Osteoblast (primary cell): ENCODE measurements around the gene SEZ6L2. TPM values are rescaled to one million over a fixed set of nuclear protein-coding genes. Genes with fewer than 3 reads are reported as not detected.

Source experiments
- DNase-seq: peaks from one replicate; pipeline ENCODE4 v3.0.0; 2011; ENCODE audit warnings: low spot score, mixed read lengths; ENCODE audit not compliant: insufficient read length; ENCODE audit errors: missing footprints
- H2AFZ ChIP-seq: 2 replicates; pipeline ENCODE4 v1.6.0; 2011; ENCODE audit warnings: mild to moderate bottlenecking, low read length
- H3K27ac ChIP-seq: 2 replicates; pipeline ENCODE4 v1.5.1; 2011; ENCODE audit warnings: mild to moderate bottlenecking, low read depth, low read length, moderate library complexity
- H3K27me3 ChIP-seq: 2 replicates; pipeline ENCODE4 v1.6.0; 2012; ENCODE audit warnings: mild to moderate bottlenecking, control low read depth, inconsistent platforms, low read length, moderate library complexity; ENCODE audit not compliant: insufficient read depth
- H3K36me3 ChIP-seq: 2 replicates; pipeline ENCODE4 v1.5.1; 2011; ENCODE audit warnings: mild to moderate bottlenecking, low read length, control low read depth, moderate library complexity; ENCODE audit not compliant: insufficient read depth
- H3K4me1 ChIP-seq: 2 replicates; pipeline ENCODE4 v1.5.1; 2011; ENCODE audit warnings: mild to moderate bottlenecking, low read length, control low read depth, moderate library complexity; ENCODE audit not compliant: insufficient read depth
- H3K4me2 ChIP-seq: 2 replicates; pipeline ENCODE4 v1.6.0; 2011; ENCODE audit warnings: mild to moderate bottlenecking, low read length; ENCODE audit not compliant: insufficient read depth
- H3K4me3 ChIP-seq: fragments of 200-600 bp; sonication (generic); 3 replicates; pipeline ENCODE4 v1.5.1; 2012; ENCODE audit warnings: mild to moderate bottlenecking, low read length, inconsistent platforms; ENCODE audit not compliant: insufficient read depth
- H3K79me2 ChIP-seq: 2 replicates; pipeline ENCODE4 v1.6.0; 2012; ENCODE audit warnings: mild to moderate bottlenecking, low read length, control low read depth, inconsistent platforms; ENCODE audit not compliant: insufficient read depth
- H3K9me3 ChIP-seq: 2 replicates; pipeline ENCODE4 v1.5.1; 2011; ENCODE audit warnings: low read depth, low read length, control low read depth
- H4K20me1 ChIP-seq: 2 replicates; pipeline ENCODE4 v1.6.0; 2012; ENCODE audit warnings: mild to moderate bottlenecking, low read length, control low read depth; ENCODE audit not compliant: insufficient read depth
- CTCF ChIP-seq: IDR thresholded peaks from 2 replicates; pipeline ENCODE4 v1.5.1; 2011; ENCODE audit warnings: mild to moderate bottlenecking, low read depth, low read length, moderate library complexity; ENCODE audit errors: extremely low read depth
- total RNA-seq: library from RNA; depleted of rRNA; stranded (reverse); fragments of >200 nt; gene quantifications from 2 replicates; pipeline ENCODE4 v1.2.3, GENCODE V29; 2012

The SEZ6L2 gene
- total RNA-seq, 1 donor: 2.9 TPM

- Histone ChIP-seq H3K4me3 (no peak overlapping the region), H3K4me2 (no peak overlapping the region), H3K27ac (no peak overlapping the region), H2AFZ (no peak overlapping the region), H3K9me3 (no peaks in the 10 kb centered on the region), H4K20me1 (peaks cover 13% of the 10 kb centered on the region), H3K36me3 (peaks cover 48% of the 10 kb centered on the region), H3K27me3 (no peaks in the 10 kb centered on the region), H3K4me1 (peaks cover 6% of the 10 kb centered on the region), H3K79me2 (peaks cover 54% of the 10 kb centered on the region)
- no peak for TF ChIP-seq CTCF
- no peak for DNase-seq
These were observed 21.1 kb upstream of the SEZ6L2 start for GRCh38 chr16:29920288-29921033.

DNA sequence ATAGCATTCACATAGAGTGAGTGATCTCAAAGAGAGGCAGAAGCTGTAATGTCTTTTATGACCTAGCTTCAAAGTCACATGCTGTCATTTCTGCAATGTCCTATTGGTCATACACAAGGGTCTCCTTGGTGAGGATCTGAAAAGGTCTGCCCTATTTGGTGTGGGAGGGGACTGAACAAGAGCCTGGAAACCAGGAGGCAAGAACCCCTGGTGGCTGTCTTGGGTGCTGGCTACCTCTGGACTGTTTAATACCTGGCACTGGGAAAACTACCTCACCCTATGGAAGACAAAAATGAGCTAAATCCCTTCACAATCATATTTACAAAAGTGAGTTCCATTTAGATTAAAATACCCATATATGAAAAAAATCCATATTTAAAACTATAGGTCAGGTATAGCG lies 17.6 kb upstream of the SEZ6L2 start:
- Histone ChIP-seq H3K27me3 (no peaks in the 10 kb centered on the region), H3K4me3 (no peak overlapping the region), H4K20me1 (no peaks in the 10 kb centered on the region), H3K4me1 (no peaks in the 10 kb centered on the region), H3K9me3 (no peaks in the 10 kb centered on the region), H3K79me2 (peaks cover 25% of the 10 kb centered on the region), H2AFZ (no peak overlapping the region), H3K27ac (no peak overlapping the region), H3K36me3 (peaks cover 43% of the 10 kb centered on the region), H3K4me2 (no peak overlapping the region)
- no peak for TF ChIP-seq CTCF
- DNase-seq: no peak

DNA sequence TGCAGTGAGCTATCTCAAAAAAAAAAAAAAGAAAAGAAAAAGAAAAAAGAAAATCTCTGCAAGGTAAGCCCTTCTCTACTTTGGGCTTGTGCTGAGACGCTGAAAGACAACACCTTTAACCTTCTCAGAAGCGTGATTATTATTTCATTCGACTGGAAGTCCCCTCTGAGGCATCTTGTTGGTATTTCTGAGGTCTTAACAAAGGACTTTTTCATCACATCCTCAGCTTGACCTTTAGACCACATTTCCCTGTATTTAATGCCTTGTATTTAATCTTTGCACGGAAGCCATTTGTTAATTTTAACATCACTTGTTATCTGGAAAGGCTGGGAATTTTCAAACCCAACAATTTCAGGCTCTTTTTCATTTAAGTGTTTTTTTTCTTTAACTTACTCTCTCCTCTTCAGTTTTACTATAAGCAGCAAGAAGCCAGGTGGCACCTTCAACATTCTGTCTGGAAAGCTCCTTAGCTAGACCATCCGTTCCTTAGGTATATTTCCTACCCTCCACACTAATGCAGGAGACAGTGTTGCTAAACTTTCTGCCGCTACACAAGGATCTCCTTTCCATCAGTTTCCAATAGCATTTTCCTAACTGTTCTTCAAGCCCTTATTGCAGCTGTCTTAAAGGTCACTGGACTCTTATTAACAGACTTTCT lies 16.4 kb upstream of the SEZ6L2 start:
- DNase-seq: no peak

More for the DNA sequence above, 16.4 kb upstream of the SEZ6L2 start:
- Histone ChIP-seq H4K20me1 (no peaks in the 10 kb centered on the region), H3K4me3 (no peak overlapping the region), H3K27me3 (no peaks in the 10 kb centered on the region), H3K79me2 (peaks cover 13% of the 10 kb centered on the region), H3K4me2 (no peak overlapping the region), H3K27ac (no peak overlapping the region), H3K4me1 (no peaks in the 10 kb centered on the region), H2AFZ (no peak overlapping the region), H3K36me3 (peaks cover 32% of the 10 kb centered on the region), H3K9me3 (no peaks in the 10 kb centered on the region)
- no peak for TF ChIP-seq CTCF
